ENCODE results near the gene AP1S3.
"Not testable (repeated sequence)": the region's sequence is repeated elsewhere in the genome, so short reads cannot be mapped to it uniquely, and the experiment has no call there.

AP1S3 gene

DNA sequence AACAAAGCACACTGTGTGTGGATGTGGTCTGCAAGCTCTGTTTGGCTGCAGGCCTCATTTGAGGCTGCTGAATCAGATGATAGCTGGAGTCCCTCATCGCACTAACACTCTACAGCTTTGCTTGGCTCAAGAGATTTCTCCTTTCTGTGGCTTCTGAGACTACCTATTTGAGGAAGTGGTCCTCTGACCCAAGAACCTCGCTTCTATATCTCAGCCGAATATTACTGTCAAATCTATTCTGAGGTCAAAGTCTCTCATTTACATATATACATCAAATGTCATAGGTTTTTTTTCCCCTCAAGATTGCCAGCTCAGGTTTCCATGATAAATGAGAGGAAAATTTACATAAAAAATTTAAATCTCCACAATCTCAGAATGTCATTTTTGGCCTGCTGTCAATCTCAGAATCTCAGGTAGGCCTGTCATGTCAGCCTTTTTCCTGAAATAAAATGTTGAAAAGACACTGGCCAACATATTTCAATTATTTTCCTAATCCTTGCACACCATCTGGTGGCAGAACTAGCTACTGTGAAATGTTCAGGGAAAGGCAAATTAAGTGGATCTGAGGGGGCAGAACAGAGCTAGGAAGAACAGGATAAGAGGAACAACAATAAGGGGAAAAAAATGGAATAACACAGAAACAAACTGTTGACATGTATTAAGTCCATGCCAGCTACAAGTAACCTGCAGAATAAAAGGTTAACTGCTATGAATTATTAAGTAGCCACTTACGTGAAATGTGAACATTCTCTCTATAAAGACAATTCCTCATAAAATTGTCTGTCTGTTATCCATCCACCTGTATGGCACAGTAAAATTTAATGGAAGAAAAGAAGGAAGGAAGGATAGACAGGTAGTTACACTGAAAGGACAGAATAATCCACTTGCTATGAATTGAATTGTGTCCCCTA, 39.3 kb downstream of the AP1S3 start:
- DNase-seq = peak; percentile 26

DNA sequence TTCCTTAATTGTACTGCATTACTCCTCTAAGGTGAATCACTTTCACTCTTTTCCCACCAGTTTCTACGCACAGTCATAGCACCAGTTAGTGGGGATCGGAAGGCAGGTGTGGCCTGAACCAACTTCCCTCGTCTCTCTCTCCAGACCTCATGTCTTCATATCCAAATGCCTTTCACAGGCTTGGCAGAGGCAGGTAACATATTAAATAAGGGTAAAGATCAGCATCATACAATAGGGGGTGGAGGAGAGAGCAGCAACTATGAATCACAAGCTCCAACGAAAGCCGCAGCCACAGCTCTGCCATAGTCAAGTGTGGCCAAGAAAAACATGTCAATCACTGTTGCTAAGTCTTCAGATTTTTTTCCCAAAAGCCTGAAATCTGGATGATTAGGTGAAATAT, 40.3 kb downstream of the AP1S3 start:
- no peak for DNase-seq

- no peak for DNase-seq
Observed at GRCh38 chr2:223789423-223789822, 48.0 kb downstream of the AP1S3 start.

- DNase-seq = no peak
Observed at GRCh38 chr2:223788826-223789225, 48.6 kb downstream of the AP1S3 start.

DNA sequence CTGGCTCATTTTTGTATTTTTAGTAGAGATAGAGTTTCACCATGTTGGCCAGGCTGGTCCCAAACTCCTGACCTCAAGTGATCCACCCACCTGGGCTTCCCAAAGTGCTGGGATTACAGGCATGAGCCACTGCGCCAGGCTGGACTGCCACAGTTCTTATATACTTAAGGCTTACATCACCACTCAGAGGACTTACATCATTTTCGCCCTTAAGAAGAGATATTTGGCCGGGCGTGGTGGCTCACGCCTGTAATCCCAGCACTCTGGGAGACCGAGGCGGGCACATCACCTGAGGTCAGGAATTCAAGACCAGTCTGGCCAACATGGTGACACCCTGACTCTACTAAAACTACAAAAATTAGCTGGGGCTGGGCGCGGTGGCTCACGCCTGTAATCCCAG, 49.3 kb downstream of the AP1S3 start:
- not testable (repeated sequence) for DNase-seq

GRCh38 chr2:223787358-223787757, 50.0 kb downstream of the AP1S3 start:
- no peak for DNase-seq

DNA sequence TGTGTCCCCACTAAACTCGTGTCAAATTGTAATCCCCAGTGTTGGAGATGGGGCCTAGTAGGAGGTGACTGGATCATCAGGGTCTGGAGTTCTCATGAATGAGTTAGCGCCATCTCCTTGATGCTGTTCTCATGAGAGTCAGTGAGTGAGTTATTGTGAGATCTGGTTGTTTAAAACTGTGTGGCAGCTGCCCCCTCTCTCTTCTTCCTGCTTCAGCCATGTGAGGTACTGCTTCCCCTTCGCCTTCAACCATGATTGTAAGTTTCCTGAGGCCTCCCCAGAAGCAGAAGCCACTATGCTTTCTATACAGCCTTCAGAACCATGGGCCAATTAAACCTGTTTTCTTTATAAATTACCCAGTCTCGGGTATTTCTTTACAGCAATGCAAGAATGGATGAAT, 50.4 kb downstream of the AP1S3 start:
- DNase-seq = no peak

- DNase-seq = no peak
Observed at GRCh38 chr2:223786236-223786635, 51.1 kb downstream of the AP1S3 start.

DNA sequence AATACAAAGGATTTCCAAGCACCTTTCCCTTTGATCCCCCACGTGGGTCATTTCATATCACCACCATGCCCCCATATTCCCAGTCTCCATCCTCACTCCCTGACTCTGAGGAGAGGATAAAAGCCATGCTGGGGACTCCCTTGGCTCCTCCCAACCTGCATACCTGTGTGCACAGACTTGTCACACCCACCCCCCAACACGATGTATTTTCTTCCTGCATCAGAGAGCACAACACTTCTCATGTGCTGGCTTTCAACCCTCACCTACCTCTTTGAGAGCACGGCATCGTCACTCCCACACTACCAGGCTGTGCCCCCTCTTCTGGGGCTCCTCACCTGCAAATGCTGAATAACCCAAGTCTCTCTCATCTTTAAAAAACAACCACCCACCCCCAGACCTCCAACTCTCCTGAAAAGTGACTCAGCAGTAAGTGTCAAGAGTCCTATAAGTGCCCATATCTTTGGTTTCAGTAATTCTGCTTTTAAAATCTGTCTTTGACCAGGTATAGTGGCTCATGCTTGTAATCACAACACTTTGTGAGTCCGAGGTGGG, 53.1 kb downstream of the AP1S3 start:
- no peak for DNase-seq

DNA sequence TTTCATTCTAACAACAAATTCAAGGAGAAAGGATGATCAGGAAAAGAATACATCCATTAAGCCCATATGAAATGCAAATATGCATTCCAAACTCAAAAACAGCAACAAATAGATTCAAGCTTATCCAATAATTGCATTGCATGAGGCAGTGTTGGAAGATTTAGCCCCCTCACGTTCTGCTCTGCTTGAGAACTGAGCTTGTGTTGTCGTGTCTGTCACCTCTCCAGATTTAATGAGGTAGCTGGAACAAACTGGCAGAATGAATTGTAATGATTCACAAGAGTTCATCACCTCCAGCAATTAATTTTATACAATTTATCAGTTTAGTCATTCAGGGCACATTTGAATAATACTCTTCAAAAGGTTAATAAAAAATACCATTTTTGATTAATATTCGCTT, 54.8 kb downstream of the AP1S3 start:
- no peak for DNase-seq

DNA sequence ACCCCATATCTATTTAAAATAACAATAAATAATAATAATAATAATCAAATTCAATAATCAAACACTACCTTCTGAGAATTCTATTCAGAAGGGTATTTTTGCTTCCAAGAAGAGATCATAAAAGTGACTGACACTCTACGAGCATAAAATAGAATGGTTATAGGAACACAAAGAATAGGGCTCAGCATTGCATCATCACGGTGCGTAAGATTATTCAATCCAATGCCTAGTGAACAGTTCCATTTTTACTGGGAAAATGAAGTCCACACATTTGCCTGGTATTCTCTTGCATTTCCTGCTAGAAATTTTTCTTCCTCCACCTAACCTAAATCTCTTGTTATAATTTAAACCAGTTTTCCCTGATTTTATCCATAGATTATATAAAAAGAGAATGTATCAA, 55.8 kb downstream of the AP1S3 start:
- DNase-seq = no peak

- peak; percentile 86 for DNase-seq
Observed at GRCh38 chr2:223779877-223780276, 57.5 kb downstream of the AP1S3 start.

GRCh38 chr2:223774193-223774592, 63.2 kb downstream of the AP1S3 start:
- no peak for DNase-seq

DNA sequence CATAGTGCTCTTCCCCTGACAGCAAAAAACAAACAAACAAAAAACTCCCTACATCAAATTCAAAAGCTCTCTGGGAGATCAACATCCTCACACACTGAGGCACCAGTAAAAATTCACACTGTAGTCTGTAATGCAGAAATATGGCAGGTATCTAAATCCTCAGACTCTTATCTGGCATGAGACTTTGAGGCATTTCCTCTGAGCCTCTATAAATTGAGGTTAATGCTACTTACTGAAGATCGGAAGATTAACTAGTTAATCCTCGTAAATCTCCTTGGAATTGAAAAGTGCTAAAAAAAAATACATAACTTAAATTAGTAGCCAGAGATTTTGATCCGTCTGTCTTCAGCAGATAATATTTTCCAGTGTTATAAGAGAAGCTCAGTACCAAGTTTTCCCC, 65.0 kb downstream of the AP1S3 start:
- no peak for DNase-seq

- no peak for DNase-seq
Observed at GRCh38 chr2:223771475-223771874, 65.9 kb downstream of the AP1S3 start.

DNA sequence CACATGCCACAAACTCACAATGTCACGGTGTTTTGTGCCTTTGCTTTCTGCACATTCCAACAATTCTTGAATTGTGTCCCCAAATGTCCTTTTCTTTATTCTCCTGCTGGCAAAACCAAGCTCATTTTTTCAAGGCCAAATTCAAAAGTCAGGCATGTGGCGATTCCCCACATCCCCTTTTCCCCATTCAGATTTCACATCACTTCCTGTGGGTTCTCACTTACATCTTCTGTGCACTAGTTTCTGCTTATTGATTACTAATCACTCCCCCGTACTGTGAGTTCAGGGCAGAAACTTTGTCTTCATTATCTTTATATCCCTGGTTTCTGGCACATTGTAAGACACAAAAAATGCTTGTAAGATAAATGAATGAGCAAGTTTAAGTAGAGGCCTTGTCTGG, 69.2 kb downstream of the AP1S3 start:
- no peak for DNase-seq

GRCh38 chr2:223767341-223767740, 70.0 kb downstream of the AP1S3 start:
- no peak for DNase-seq

DNA sequence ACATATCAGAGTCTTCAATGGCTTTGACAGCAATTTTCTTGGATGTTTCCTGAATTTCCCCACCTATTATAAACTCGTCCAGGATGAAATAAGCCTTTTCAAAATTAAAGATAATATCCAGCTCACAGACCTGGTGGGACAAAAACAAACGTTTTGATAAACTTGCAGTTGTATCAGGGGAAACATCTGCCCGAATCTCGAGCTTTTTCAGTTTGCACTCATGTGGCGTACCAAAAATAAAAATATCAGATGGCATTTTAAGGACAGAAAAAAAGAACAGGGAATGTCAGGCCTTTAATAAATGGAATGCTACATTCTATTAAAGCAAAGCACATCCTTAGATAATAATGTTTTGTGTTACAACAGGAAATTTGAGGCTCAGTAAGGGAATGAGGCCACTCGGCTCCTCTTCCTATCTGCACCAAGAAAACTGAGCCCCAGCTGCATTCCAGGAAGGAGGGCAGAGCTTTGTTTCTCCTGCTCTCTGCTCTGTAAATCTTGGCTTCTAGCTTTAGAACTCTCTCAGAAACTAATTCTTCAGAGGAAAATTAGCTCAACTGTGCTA, 72.1 kb downstream of the AP1S3 start:
- DNase-seq = no peak

DNA sequence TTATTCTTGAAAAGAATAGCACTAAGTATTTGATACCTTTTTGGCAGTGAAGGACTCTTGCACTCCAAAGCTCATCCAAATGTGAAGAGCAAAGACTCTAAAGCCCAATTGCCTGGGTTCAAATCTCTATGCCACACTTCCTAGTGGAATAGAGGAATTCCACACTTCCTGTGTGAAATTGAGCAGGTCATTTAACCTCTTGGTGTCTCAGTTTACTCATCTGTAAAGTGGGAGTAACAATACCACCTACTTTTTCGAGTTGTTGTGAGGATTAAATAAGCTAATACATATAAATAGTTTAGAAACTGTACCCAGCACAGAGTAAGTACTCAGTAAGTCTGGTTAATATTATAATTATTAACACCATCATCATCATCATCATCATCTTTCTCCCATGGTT, 72.6 kb downstream of the AP1S3 start:
- no peak for DNase-seq

- no peak for DNase-seq
Observed at GRCh38 chr2:223762853-223763252, 74.5 kb downstream of the AP1S3 start.

- not testable (repeated sequence) for DNase-seq
Observed at GRCh38 chr2:223761746-223762145, 75.6 kb downstream of the AP1S3 start.

- peak; percentile 18 for DNase-seq
Observed at GRCh38 chr2:223760838-223761502, 76.4 kb downstream of the AP1S3 start.

DNA sequence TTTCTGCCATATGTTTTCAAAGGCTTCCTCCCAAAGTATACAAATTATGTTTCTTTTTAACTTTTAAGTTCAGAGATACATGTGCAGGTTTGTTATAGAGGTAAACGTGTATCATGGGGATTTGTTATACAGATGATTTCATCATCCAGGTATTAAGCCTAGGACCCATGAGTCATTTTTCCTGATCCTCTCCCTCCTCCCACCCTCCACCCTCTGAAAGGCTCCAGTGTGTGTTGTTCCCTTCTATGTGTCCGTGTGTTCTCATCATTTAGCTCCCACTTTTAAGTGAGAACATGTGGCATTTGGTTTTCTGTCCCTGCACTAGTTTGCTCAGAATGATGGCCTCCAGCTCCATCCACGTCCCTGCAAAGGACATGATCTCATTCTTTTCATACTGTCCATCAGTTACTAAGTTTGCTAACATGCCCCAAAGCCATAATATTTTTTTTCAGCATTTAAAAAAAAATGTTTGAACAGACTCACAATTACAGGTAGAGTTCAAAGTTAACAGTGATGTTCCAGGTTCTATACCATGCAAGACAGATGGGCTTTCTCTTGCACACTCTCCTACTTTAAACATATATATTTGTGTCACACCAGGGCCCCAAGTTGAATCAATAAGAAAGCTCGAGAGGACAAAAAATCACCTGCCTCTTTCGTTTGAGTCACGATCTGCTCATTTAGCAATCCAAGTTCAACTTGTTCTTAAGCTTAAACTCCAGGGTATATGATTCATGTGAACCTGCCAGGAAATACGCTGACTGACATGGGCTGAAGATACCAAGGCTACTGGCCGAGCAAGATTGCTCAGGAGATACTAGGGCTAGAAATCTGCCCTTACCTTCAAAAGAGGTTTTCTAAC, 77.6 kb downstream of the AP1S3 start:
- no peak for DNase-seq

All from hematopoietic multipotent progenitor cell treated with erythropoietin and hydrocortisone succinate and interleukin-3 and kit ligand, for 6 days (in vitro differentiated cells).